B cell (primary cell): ENCODE measurements around the gene DGCR2.

ENCODE experiments used
- EZH2 ChIP-seq: IDR thresholded peaks from 2 replicates; pipeline ENCODE4 v1.6.1; 2012; ENCODE audit warnings: borderline replicate concordance, low read depth, mild to moderate bottlenecking, moderate library complexity, low read length; ENCODE audit not compliant: insufficient read depth, poor library complexity, severe bottlenecking
- TF ChIP-seq, protein P1 (sequence below): fragments of 200-600 bp; IDR thresholded peaks from one replicate; pipeline ENCODE4 v1.8.0; 2022; ENCODE audit warnings: antibody characterized with exemption, mild to moderate bottlenecking

DNA sequence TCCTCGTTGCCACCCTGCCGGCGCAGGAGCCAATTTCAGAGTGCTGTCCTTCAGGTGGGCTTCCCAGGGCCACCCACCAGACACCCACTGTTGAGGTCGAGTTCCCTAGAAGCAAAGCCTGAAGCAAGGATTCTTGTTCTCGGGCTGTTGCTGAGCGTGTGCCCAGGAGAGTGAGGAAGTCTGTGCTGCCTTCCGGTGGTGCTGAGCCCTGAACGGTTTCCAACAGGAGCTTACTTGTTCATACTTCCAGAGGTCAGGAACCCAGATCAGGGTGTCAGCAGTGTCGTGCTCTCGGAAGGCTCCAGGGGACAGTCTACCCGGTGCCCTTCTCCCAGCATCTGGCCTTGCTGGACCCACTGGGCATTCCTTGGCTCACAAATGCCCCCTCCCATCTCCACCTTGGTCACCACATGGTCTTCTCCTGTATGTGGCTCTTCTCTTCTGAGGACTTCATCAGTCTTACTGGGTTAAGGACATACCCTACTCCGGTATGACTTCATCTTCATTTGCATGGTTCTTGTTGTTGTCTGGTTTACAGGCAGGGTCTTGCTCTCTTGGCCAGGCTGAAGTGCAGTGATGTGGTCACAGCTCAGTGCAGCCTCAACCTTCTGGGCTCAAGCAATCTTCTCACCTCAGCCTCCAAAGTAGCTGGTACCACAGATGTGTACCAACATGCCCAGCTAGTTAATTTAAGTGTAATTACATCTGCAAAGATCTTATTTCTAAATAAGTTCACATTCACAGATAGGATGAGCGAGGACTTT, 45.1 kb upstream of the DGCR2 start:
- TF ChIP-seq, protein P1, sequence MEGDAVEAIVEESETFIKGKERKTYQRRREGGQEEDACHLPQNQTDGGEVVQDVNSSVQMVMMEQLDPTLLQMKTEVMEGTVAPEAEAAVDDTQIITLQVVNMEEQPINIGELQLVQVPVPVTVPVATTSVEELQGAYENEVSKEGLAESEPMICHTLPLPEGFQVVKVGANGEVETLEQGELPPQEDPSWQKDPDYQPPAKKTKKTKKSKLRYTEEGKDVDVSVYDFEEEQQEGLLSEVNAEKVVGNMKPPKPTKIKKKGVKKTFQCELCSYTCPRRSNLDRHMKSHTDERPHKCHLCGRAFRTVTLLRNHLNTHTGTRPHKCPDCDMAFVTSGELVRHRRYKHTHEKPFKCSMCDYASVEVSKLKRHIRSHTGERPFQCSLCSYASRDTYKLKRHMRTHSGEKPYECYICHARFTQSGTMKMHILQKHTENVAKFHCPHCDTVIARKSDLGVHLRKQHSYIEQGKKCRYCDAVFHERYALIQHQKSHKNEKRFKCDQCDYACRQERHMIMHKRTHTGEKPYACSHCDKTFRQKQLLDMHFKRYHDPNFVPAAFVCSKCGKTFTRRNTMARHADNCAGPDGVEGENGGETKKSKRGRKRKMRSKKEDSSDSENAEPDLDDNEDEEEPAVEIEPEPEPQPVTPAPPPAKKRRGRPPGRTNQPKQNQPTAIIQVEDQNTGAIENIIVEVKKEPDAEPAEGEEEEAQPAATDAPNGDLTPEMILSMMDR, result no peak
- TF ChIP-seq EZH2, result no peak
